PC-3 (cell line): ENCODE data around the gene GLI3. TPM values are rescaled to one million over a fixed set of nuclear protein-coding genes. Genes with fewer than 3 reads are reported as not detected.

Experiments used
- ATAC-seq: fragments of 200-7000 bp; cut with Tn5 transposase; 2 replicates; pipeline ENCODE4 v1.9.1; 2020; ENCODE audit warnings: mild to moderate bottlenecking, moderate library complexity
- BruUV-seq: library from RNA; stranded (reverse); fragments of 400-500 nt; replicated peaks from 2 replicates; lab custom pipeline; 2021; lab: Mats Ljungman, UMichigan
- CTCF ChIA-PET: fragments of 300-600 bp; sonication (Branson Sonifier 250); formaldehyde crosslinking; loops from one replicate; lab custom pipeline; 2022; ENCODE audit warnings: antibody characterized with exemption; lab: Charles Lee
- POLR2A ChIA-PET: fragments of 300-600 bp; sonication (Branson Sonifier 250); formaldehyde crosslinking; loops from one replicate; lab custom pipeline; 2022; ENCODE audit warnings: antibody characterized with exemption; ENCODE audit not compliant: unreplicated experiment; lab: Charles Lee
- DNase-seq: peaks from one replicate; pipeline ENCODE4 v3.0.0-alpha.2; 2015
- H2AFZ ChIP-seq: fragments of 300-600 bp; sonication (generic); 2 replicates; pipeline ENCODE4 v1.6.0; 2016; ENCODE audit warnings: antibody characterized with exemption, low read length
- H3F3A ChIP-seq: fragments of 300-600 bp; sonication (generic); one replicate; pipeline ENCODE4 v1.6.0; 2017; ENCODE audit warnings: antibody characterized with exemption, low read length, control low read depth, mild to moderate bottlenecking; ENCODE audit not compliant: unreplicated experiment
- H3K27ac ChIP-seq: fragments of 300-600 bp; sonication (generic); 2 replicates; pipeline ENCODE4 v1.5.1; 2016; ENCODE audit warnings: mild to moderate bottlenecking, low read length
- H3K27me3 ChIP-seq: fragments of 300-600 bp; sonication (generic); 2 replicates; pipeline ENCODE4 v1.6.1; 2016; ENCODE audit warnings: low read length, mixed read lengths
- H3K36me3 ChIP-seq: fragments of 300-600 bp; sonication (generic); 2 replicates; pipeline ENCODE4 v1.6.1; 2016; ENCODE audit warnings: low read depth, mixed run types, low read length, mixed read lengths
- H3K4me1 ChIP-seq: fragments of 300-600 bp; sonication (generic); 2 replicates; pipeline ENCODE4 v1.5.1; 2016; ENCODE audit warnings: low read length; ENCODE audit not compliant: insufficient read depth
- H3K4me2 ChIP-seq: fragments of 300-600 bp; sonication (generic); 2 replicates; pipeline ENCODE4 v1.6.0; 2016; ENCODE audit warnings: low read length
- H3K4me3 ChIP-seq: fragments of 300-600 bp; sonication (generic); 2 replicates; pipeline ENCODE4 v1.5.1; 2016; ENCODE audit warnings: mild to moderate bottlenecking, low read length, mixed read lengths
- H3K79me2 ChIP-seq: fragments of 300-600 bp; sonication (generic); 2 replicates; pipeline ENCODE4 v1.6.1; 2017; ENCODE audit warnings: low read length, mixed read lengths
- H3K9ac ChIP-seq: fragments of 300-600 bp; sonication (generic); 2 replicates; pipeline ENCODE4 v1.6.0; 2016; ENCODE audit warnings: mild to moderate bottlenecking, low read length
- H3K9me2 ChIP-seq: fragments of 300-600 bp; sonication (generic); replicated peaks from 2 replicates; pipeline ENCODE4 v1.6.1; 2016; ENCODE audit warnings: mixed run types, low read length, mixed read lengths
- H3K9me3 ChIP-seq: fragments of 300-600 bp; sonication (generic); 2 replicates; pipeline ENCODE4 v1.6.1; 2016; ENCODE audit warnings: low read length, mixed read lengths
- H4K20me1 ChIP-seq: fragments of 300-600 bp; sonication (generic); 2 replicates; pipeline ENCODE4 v1.6.1; 2016; ENCODE audit warnings: low read length, mixed read lengths
- CTCF ChIP-seq: fragments of 300-600 bp; sonication (generic); conservative IDR thresholded peaks from 2 replicates; pipeline ENCODE4 v1.5.1; 2017; ENCODE audit warnings: antibody characterized with exemption, low read depth, mild to moderate bottlenecking, low read length
- EZH2 ChIP-seq: fragments of 300-600 bp; sonication (generic); IDR thresholded peaks from one replicate; pipeline ENCODE4 v1.6.1; 2017; ENCODE audit warnings: antibody characterized with exemption, mild to moderate bottlenecking, low read length; ENCODE audit not compliant: unreplicated experiment
- EZH2phosphoT487 ChIP-seq: fragments of 300-600 bp; sonication (generic); IDR thresholded peaks from 2 replicates; pipeline ENCODE4 v1.6.1; 2018; ENCODE audit warnings: mild to moderate bottlenecking, antibody characterized with exemption, low read length, borderline replicate concordance
- intact Hi-C: fragments of 100-400 bp; cut with micrococcal nuclease; formaldehyde crosslinking; loops from 2 replicates; pipeline ENCODE4 v1.9.0; 2023
- total RNA-seq: library from RNA; depleted of rRNA; stranded (reverse); fragments of >200 nt; gene quantifications from 2 replicates; pipeline ENCODE4 v1.2.3, GENCODE V29; 2014

GLI3 gene
- total RNA-seq, 1 experiment from 2014 or later = 3.5 TPM

DNA sequence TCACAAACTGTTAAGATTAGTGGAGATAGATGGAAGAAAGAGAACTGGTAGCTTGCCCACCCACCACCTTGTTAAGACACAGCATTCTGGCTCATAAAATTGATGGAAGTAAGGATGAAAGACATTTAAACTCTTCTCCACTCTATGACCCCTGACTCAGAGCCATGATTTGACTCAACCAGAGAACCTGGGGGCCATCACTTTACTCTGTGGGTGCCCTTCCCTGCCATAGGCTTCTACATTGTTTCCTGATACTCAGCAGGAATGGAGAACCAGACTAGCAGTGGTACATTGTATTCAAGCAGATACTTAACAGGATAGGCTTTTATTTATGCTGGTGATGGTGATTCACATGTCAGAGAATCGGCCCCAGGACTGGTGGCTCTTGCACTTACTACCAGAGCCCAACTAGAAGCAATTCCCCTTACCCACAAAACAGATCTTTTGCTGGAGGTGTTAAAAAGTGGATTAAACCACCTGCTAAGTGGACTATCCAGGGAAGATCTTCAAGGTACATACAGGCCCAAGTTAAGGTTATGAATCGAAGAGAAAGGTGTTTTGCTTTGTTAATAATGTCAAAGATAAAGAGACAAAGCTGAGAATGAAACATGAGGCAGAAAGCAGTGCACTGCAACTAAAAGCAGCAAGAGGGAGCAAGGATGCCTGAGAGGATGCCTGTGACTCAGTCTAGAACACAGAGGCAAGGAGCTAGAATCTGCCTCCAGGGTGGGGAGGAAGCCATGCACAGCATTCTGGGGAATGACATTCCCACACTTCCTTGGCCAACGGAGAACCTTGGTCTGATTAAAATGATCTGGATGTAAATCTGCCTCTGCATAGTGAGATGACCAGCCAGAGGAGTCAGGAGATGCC, 36.0 kb upstream of the GLI3 start:
- ATAC-seq = peak; percentile 93
- no peaks in the 10 kb centered on the region for H3K9me2 ChIP-seq
- no peaks in the 10 kb centered on the region for H4K20me1 ChIP-seq
- no peaks in the 10 kb centered on the region for H3K79me2 ChIP-seq
- H3K36me3 ChIP-seq = no peaks in the 10 kb centered on the region
- H3K9ac ChIP-seq = no peak overlapping the region
- TF ChIP-seq CTCF (peak; percentile 75), EZH2phosphoT487 (no peak)
- H2AFZ ChIP-seq = peak overlapping the region; percentile 39; the same call in 1 of the 2 replicates
- DNase-seq = peak; percentile 63
- CTCF ChIA-PET = interaction anchor here (0.5 to 1.1 kb wide), 4 partner anchors 12 to 562 kb away, joined by 3 to 4 read pairs (median 3); no protein-coding TSS in a partner anchor
- POLR2A ChIA-PET = no interaction called here
- H3K9me3 ChIP-seq = no peaks in the 10 kb centered on the region
- intact Hi-C loops = no loop called here
- peak overlapping the region; percentile 46 for H3K27ac ChIP-seq
- no peaks in the 10 kb centered on the region for H3K27me3 ChIP-seq
- BruUV-seq = no TSS peak
- peak overlapping the region; percentile 69 for H3K4me2 ChIP-seq
- H3F3A ChIP-seq = no peaks in the 10 kb centered on the region
- H3K4me3 ChIP-seq = no peak overlapping the region
- H3K4me1 ChIP-seq = peaks cover 19% of the 10 kb centered on the region

- no peak overlapping the region for H2AFZ ChIP-seq
- no TSS peak for BruUV-seq
- H3K27ac ChIP-seq = no peak overlapping the region
- no peaks in the 10 kb centered on the region for H3F3A ChIP-seq
- peaks cover 13% of the 10 kb centered on the region for H3K4me1 ChIP-seq
- H3K9ac ChIP-seq = no peak overlapping the region
- H3K4me2 ChIP-seq = no peak overlapping the region
- H3K9me2 ChIP-seq = no peaks in the 10 kb centered on the region
- ChIA-PET CTCF (interaction anchor here (0.7 kb wide), 1 partner anchor 31 kb away, joined by 5 read pairs; no protein-coding TSS in a partner anchor), POLR2A (interaction anchor here (0.6 kb wide), 1 partner anchor 431 kb away, joined by 4 read pairs; no protein-coding TSS in a partner anchor)
- DNase-seq (no peak), ATAC-seq (no peak)
- intact Hi-C loops = no loop called here
- no peak overlapping the region for H3K4me3 ChIP-seq
- H3K27me3 ChIP-seq = no peaks in the 10 kb centered on the region
- no peaks in the 10 kb centered on the region for H3K36me3 ChIP-seq
- H3K79me2 ChIP-seq = no peaks in the 10 kb centered on the region
- H4K20me1 ChIP-seq = no peaks in the 10 kb centered on the region
- H3K9me3 ChIP-seq = no peaks in the 10 kb centered on the region
- TF ChIP-seq EZH2phosphoT487 (no peak), EZH2 (no peak), CTCF (no peak)
Measured at GRCh38 chr7:42269161-42269560, 32.2 kb upstream of the GLI3 start.

- no peak overlapping the region for H2AFZ ChIP-seq
- H3K9me2 ChIP-seq = no peaks in the 10 kb centered on the region
- intact Hi-C loops = no loop called here
- H3K79me2 ChIP-seq = no peaks in the 10 kb centered on the region
- CTCF ChIA-PET = no interaction called here
- H3K4me1 ChIP-seq = peaks cover 6% of the 10 kb centered on the region
- no TSS peak for BruUV-seq
- DNase-seq (no peak), ATAC-seq (no peak)
- H3K27ac ChIP-seq = no peak overlapping the region
- no peaks in the 10 kb centered on the region for H3K36me3 ChIP-seq
- no peaks in the 10 kb centered on the region for H3K9me3 ChIP-seq
- H3K4me2 ChIP-seq = no peak overlapping the region
- H4K20me1 ChIP-seq = no peaks in the 10 kb centered on the region
- no peak for TF ChIP-seq CTCF
- TF ChIP-seq EZH2phosphoT487 = no peak
- no peak for TF ChIP-seq EZH2
- POLR2A ChIA-PET = no interaction called here
- H3K27me3 ChIP-seq = no peaks in the 10 kb centered on the region
- H3F3A ChIP-seq = no peaks in the 10 kb centered on the region
- no peak overlapping the region for H3K9ac ChIP-seq
- no peak overlapping the region for H3K4me3 ChIP-seq
Measured at GRCh38 chr7:42264702-42265101, 27.7 kb upstream of the GLI3 start.
